HG03135 (cell line): ENCODE data around the gene USP48.
"Not testable (repeated sequence)": the region's sequence is repeated elsewhere in the genome, so short reads cannot be mapped to it uniquely, and the experiment has no call there.

Experiments used
- ATAC-seq: cut with Tn5 transposase; IDR thresholded peaks from one replicate; pipeline ENCODE4 v1.9.1; 2021; ENCODE audit warnings: mild to moderate bottlenecking, moderate library complexity; ENCODE audit not compliant: unreplicated experiment

The USP48 gene

DNA sequence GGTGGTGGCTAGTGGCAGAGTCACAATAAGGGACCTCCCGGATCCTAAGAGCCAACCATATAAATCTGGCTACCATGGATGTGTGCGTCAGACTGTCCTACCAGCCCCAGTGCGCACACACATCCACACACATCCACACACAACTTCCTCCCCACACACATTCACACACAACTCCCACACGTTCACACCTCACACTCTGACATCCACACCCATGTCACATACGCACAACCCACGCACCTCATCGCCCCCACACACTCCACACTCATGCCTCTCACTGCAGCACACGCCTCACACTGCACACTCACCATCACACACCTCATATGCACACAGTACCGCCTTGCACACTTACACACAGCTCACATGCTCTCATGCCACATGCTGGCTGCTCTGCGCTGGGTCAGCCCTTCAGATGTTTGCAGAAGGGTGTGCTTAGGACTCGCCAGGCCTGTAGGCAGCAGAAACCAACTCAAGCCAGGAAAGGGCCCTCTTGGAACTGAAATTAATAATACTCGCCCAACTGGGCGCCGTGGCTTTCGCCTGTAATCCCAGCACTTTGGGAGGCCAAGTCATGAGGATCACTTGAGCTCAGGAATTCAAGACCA is 32.1 kb upstream of the USP48 start:
- no peak for ATAC-seq

DNA sequence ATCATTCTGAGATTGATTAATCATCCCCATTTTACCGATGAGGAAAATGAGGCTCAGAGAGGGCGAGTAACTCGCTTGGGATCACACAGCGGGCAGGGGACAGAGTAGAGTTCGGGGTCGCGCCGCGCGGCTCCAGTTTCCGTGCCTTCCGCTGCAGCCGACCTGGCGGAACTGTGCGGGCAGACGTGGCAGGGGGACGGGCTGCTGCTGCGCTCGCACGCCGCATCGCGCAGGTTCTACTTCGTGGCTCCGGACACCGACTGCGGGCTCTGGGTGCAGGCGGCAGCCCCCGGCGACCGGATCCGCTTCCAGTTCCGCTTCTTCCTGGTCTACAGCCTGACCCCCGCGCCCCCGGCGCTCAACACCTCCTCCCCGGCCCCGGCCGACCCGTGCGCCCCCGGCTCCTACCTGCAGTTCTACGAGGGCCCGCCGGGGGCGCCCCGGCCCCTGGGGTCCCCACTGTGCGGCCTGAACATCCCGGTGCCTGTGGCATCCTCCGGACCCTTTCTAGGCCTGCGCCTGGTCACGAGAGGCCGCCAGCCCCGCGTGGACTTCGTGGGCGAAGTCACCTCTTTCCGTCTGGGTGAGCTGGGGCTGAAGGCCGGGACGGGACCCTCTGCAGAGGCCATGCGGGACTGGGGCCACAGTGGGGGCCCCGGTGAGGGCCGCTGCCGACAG is 31.4 kb upstream of the USP48 start:
- ATAC-seq = no peak

- no peak for ATAC-seq
Observed at GRCh38 chr1:21813542-21813941, 30.6 kb upstream of the USP48 start.

DNA sequence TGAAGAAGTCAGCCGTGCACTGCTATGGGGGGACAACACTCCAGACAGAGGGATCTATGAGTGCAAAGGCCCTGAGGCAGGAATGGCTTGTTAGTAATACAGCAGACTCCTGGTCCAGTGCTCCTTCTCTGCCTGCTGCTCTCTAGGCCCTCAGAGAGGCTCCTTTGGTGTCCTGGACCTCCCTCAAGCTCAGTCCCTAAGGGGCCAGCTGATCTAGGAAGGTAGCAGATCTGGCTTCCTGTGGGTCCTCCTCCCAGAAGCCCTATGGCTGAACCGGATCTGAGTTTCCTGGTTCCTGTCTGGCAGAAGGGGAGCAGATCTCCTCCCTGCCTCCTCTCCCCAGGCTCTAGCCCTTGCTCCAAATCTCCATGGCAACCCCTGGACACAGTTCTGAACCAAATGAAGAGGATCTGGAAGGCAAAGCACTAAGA is 28.9 kb upstream of the USP48 start, which contains the start of gene LDLRAD2:
Gene LDLRAD2, plus strand, starts transcription at position 391 of the 431 bp plus-strand sequence. CDS start 187 bp downstream, outside the sequence.
- ATAC-seq = no peak

DNA sequence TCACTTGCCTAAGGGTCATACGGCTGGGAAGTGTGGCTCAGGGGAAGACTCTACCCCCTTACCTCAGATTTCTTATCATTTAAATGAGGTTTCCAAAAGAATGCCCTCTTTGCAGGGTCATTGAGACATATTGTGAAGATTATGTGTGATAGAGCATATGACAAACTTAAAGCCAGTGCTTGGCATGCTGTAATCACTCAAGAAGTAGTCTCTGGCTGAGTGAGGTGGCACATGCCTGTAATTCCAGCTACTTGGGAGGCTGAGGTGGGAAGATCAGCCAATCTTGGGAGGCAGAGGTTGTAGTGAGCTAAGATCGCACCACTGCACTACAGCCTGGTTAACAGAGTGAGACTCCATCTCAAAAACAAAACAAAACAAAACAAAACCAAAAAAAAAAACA is 21.6 kb upstream of the USP48 start:
- ATAC-seq = no peak

DNA sequence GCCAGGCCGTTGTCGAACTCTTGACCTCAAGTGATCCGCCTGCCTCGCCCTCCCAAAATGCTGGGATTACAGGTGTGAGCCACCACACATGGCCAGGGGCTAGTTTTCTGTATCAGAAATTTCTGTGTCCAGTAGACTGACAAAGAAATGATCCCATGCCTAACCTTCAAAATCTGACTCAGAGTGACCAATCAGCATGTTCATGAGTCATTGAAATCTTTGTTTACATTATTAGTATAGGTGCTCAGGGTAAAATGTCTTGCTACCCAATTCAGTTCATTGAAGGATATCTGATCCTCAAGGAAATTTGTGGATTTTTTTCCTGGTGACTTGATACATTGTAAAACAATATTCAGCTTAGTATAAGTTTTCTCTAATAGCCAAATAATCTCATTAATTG is 18.2 kb upstream of the USP48 start:
- no peak for ATAC-seq

- no peak for ATAC-seq
Observed at GRCh38 chr1:21799730-21800129, 16.8 kb upstream of the USP48 start.

GRCh38 chr1:21795075-21795474 is 12.1 kb upstream of the USP48 start:
- no peak for ATAC-seq

- ATAC-seq = no peak
Observed at GRCh38 chr1:21794656-21795055, 11.7 kb upstream of the USP48 start.

- no peak for ATAC-seq
Observed at GRCh38 chr1:21793104-21793503, 10.2 kb upstream of the USP48 start.

GRCh38 chr1:21786640-21787039 is 3.7 kb upstream of the USP48 start:
- ATAC-seq = no peak

DNA sequence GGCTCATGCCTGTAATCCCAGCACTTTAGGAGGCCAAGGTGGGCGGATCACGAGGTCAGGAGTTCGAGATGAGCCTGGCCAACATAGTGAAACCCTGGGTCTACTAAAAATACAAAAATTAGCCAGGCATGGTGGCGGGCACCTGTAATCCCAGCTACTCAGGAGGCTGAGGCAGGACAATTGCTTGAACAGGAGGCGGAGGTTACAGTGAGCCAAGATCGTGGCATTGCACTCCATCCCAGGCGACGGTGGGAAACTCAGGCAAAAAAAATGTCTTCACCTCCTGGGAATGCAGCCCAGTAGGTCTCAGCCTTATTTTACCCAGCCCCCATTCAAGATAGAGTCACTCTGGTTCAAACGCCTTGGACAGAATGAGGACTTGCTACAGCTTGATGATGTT is 2.8 kb upstream of the USP48 start:
- not testable (repeated sequence) for ATAC-seq

GRCh38 chr1:21783679-21784603 is 992 bp upstream of the USP48 start:
- no peak for ATAC-seq

GRCh38 chr1:21782349-21782867 is 541 bp downstream of the USP48 start:
- ATAC-seq = peak; percentile 22

GRCh38 chr1:21781815-21782348 is 1.1 kb downstream of the USP48 start:
- ATAC-seq = no peak

DNA sequence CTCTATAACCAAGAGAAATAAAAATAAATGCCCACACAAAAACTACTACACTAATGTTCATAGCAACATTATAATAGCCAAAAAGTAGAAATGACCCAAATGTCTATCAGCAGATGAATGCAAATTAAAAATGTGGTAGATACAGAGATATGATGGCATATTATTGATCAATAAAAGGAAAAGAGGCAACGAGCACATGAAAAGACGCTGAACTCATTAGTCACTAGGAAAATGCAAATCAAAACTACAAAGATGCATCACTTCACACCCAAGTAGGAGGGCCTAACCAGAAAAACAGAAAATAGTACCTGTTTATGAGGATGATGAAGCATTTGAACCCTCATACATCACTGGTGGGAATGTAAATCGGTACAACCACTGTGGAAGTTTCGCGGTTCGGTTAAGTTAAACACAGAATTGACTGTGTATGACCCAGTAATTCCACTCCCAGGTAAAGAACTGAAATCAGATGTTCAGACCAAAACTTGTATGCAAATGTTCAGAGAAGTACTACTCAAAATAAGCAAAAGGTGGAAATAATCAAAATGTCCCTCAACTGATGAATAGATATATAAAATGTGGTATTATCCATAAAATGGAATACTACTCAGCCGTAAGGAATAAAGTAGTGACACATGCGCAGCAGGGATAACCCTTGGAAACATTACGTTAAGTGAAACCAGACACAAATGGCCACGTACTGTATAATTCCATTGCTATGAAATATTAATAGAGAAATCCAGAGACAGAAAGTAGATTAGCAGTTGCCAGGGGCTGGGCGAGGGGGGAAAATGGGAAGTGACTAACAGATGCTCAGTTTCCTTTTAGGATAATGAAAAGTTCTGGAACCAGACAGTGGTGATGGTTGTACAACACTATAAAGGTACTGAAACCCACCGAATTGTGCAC is 3.1 kb downstream of the USP48 start:
- no peak for ATAC-seq

DNA sequence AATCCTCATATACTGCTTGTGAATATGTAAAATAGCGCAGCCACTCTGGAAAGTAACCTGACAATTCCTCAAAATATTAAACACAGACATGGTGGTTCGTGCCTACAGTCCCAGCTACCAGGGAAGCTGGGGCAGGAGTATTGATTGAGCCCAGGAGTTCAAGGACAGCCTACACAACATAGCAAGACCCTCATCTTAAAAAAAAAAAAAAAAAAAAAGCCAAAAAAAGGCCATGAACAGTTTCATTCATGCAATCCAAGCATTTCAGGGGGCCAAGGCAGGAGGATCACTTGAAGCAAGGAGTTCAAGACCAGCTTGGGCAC is 4.6 kb downstream of the USP48 start:
- ATAC-seq = no peak

DNA sequence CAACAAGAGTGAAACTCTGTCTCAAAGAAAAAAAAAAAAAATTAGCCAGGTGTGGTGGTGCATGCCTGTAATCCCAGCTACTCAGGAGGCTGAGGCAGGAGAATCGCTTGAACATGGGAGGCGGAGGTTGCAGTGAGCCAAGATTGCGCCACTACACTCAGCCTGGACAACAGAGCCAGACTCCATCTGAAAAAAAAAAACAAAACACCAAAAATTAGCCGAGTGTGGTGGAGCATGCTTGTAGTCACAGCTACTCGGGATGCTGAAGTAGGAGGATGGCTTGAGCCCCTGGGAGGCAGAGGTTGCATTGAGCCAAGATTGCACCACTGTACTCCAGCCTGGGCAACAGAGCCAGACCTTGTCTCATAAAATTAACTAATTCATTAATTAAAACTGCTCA is 6.0 kb downstream of the USP48 start:
- not testable (repeated sequence) for ATAC-seq

DNA sequence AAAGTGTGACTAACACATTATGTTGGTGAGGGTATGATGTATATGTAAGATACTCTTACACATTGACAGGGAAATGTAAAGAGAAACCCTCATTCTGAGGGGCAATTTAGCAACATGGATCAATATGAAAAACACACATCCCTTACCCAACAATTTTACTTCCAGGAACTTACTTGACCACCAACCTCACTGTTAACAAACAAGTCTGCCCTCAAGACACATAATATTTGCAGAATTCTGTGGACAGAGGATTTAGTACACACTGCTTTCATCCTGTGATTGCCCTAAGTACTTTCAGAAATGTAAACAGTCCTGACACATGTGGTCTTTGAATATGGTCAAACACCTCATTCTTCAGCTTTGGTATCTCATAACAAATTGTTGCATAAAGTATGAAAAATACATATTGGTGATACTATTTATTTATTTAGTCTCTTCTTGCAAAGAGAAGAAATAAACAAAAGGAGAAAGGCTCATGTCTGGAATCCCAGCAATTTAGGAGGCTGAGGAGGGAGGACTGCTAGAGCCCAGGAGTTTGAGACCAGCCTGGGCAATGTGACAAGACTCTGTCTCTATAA is 6.9 kb downstream of the USP48 start:
- ATAC-seq = no peak

GRCh38 chr1:21775550-21775914 is 7.4 kb downstream of the USP48 start:
- ATAC-seq = no peak
